Vagina (tissue), 2 donors: ENCODE data around the gene LAMC3. TPM values are rescaled to one million over a fixed set of nuclear protein-coding genes. Genes with fewer than 3 reads are reported as not detected.

Source experiments
- DNase-seq, 2 donors: peaks; one replicate each; pipeline ENCODE4 v3.0.0-alpha.2; 2017; ENCODE audit errors: extremely low spot score in 2 of 2
- H3K27ac ChIP-seq: fragments of 200-600 bp; sonication (generic); one replicate; pipeline ENCODE4 v1.5.1; 2019
- H3K27me3 ChIP-seq: fragments of 200-600 bp; sonication (generic); one replicate; pipeline ENCODE4 v1.5.1; 2019
- H3K36me3 ChIP-seq, 2 donors: fragments of 200-600 bp; sonication (generic); one replicate each; pipeline ENCODE4 v1.5.1; 2017 to 2019
- H3K4me1 ChIP-seq: fragments of 200-600 bp; sonication (generic); one replicate; pipeline ENCODE4 v1.5.1; 2019
- H3K4me3 ChIP-seq, 2 donors: fragments of 200-600 bp; sonication (generic); 1 replicate in 1 of 2; 2 replicates in 1 of 2; pipeline ENCODE4 v1.5.1; 2016 to 2019
- H3K9me3 ChIP-seq: fragments of 200-600 bp; sonication (generic); one replicate; pipeline ENCODE4 v1.5.1; 2019
- CTCF ChIP-seq, 3 experiments: fragments of 450-650 bp in 2 of 3; fragments of 200-600 bp in 1 of 3; sonication (generic) in 1 of 3; IDR thresholded peaks; one replicate each; pipeline ENCODE4 v1.5.1; 2017 to 2019; ENCODE audit warnings: antibody characterized with exemption in 3 of 3, mild to moderate bottlenecking in 2 of 3, moderate library complexity in 2 of 3
- POLR2A ChIP-seq, 2 donors: fragments of 450-650 bp; IDR thresholded peaks; one replicate each; pipeline ENCODE4 v1.6.1; 2017; ENCODE audit warnings: antibody characterized with exemption in 2 of 2, mild to moderate bottlenecking in 2 of 2, moderate library complexity in 2 of 2
- POLR2AphosphoS5 ChIP-seq, 2 donors: sonication (generic); formaldehyde crosslinking; IDR thresholded peaks; one replicate each; pipeline ENCODE4 v1.9.0; 2017; ENCODE audit warnings: antibody characterized with exemption in 2 of 2, mild to moderate bottlenecking in 2 of 2, low read depth in 1 of 2; ENCODE audit not compliant: insufficient read depth in 1 of 2
- intact Hi-C: fragments of 100-400 bp; cut with DNase I; formaldehyde crosslinking; loops from one replicate; pipeline ENCODE4 v1.15.1; 2023
- total RNA-seq: library from RNA; depleted of rRNA; stranded (reverse); fragments of >200 nt; gene quantifications from one replicate; pipeline ENCODE4 v1.2.3, GENCODE V29; 2016

The LAMC3 gene
- total RNA-seq, 1 donor from 2014 or later = 13.3 TPM

- H3K4me1 ChIP-seq = no peaks in the 10 kb centered on the region
- DNase-seq = no peak
- H3K36me3 ChIP-seq = no peaks in the 10 kb centered on the region
- no peak for TF ChIP-seq CTCF (IDR thresholded peaks at IDR 0.05)
- no peak for TF ChIP-seq POLR2AphosphoS5 (IDR thresholded peaks at IDR 0.05; ENCODE audit: insufficient read depth in 1 of 2, low read depth in 1 of 2)
- TF ChIP-seq POLR2A (IDR thresholded peaks at IDR 0.05) = no peak
- H3K27me3 ChIP-seq = no peaks in the 10 kb centered on the region
- peak overlapping the region; percentile 73 for H3K27ac ChIP-seq
- no peaks in the 10 kb centered on the region for H3K9me3 ChIP-seq
- H3K4me3 ChIP-seq = no peak overlapping the region
- intact Hi-C loops = no loop called here
Observed at GRCh38 chr9:131020388-131020787, 11.4 kb downstream of the LAMC3 start.

- Histone ChIP-seq H3K36me3 (no peaks in the 10 kb centered on the region), H3K27ac (peak overlapping the region; percentile 73), H3K27me3 (no peaks in the 10 kb centered on the region), H3K9me3 (no peaks in the 10 kb centered on the region), H3K4me1 (no peaks in the 10 kb centered on the region), H3K4me3 (no peak overlapping the region)
- no peak for TF ChIP-seq POLR2AphosphoS5 (IDR thresholded peaks at IDR 0.05; ENCODE audit: insufficient read depth in 1 of 2, low read depth in 1 of 2)
- no peak for TF ChIP-seq POLR2A (IDR thresholded peaks at IDR 0.05)
- TF ChIP-seq CTCF (IDR thresholded peaks at IDR 0.05) = no peak
- DNase-seq = no peak
- intact Hi-C loops = no loop called here
Observed at GRCh38 chr9:131020862-131021261, 11.9 kb downstream of the LAMC3 start.

GRCh38 chr9:131021785-131022184 is 12.8 kb downstream of the LAMC3 start:
- DNase-seq = no peak
- H3K36me3 ChIP-seq = no peaks in the 10 kb centered on the region
- no peaks in the 10 kb centered on the region for H3K27me3 ChIP-seq
- intact Hi-C loops = no loop called here
- H3K9me3 ChIP-seq = no peaks in the 10 kb centered on the region
- no peak overlapping the region for H3K4me3 ChIP-seq
- no peaks in the 10 kb centered on the region for H3K4me1 ChIP-seq
- TF ChIP-seq POLR2A (IDR thresholded peaks at IDR 0.05) (no peak), CTCF (IDR thresholded peaks at IDR 0.05) (no peak), POLR2AphosphoS5 (IDR thresholded peaks at IDR 0.05; ENCODE audit: insufficient read depth in 1 of 2, low read depth in 1 of 2) (no peak)
- H3K27ac ChIP-seq = no peak overlapping the region

- Histone ChIP-seq H3K4me3 (no peak overlapping the region), H3K27me3 (no peaks in the 10 kb centered on the region), H3K27ac (no peak overlapping the region), H3K9me3 (no peaks in the 10 kb centered on the region), H3K4me1 (no peaks in the 10 kb centered on the region), H3K36me3 (no peaks in the 10 kb centered on the region)
- no peak for DNase-seq
- TF ChIP-seq CTCF (IDR thresholded peaks at IDR 0.05) (no peak), POLR2AphosphoS5 (IDR thresholded peaks at IDR 0.05; ENCODE audit: insufficient read depth in 1 of 2, low read depth in 1 of 2) (no peak), POLR2A (IDR thresholded peaks at IDR 0.05) (no peak)
- intact Hi-C loops = no loop called here
Observed at GRCh38 chr9:131024978-131025868, 16.2 kb downstream of the LAMC3 start.
